Immature natural killer cell (primary cell): ENCODE results near the gene NAALADL1. TPM values are rescaled to one million over a fixed set of nuclear protein-coding genes. Genes with fewer than 3 reads are reported as not detected.
"Not testable (repeated sequence)": the region's sequence is repeated elsewhere in the genome, so short reads cannot be mapped to it uniquely, and the experiment has no call there.

Experiments used
- DNase-seq, 3 donors: peaks; one replicate each; pipeline ENCODE4 v3.0.0; 2022; ENCODE audit warnings: mixed read lengths in 1 of 3
- H3K27ac Mint-ChIP-seq, 6 donors: one replicate each; pipeline ENCODE4 v1.8.0; 2020; ENCODE audit warnings: mixed read lengths in 6 of 6, mild to moderate bottlenecking in 5 of 6, inconsistent platforms in 4 of 6, moderate library complexity in 3 of 6
- H3K27me3 Mint-ChIP-seq, 3 donors: one replicate each; pipeline ENCODE4 v1.8.0; 2020 to 2021; ENCODE audit warnings: low read depth in 3 of 3, mild to moderate bottlenecking in 3 of 3, mixed read lengths in 3 of 3, moderate library complexity in 3 of 3, inconsistent platforms in 1 of 3
- H3K36me3 Mint-ChIP-seq, 3 donors: one replicate each; pipeline ENCODE4 v1.8.0; 2020; ENCODE audit warnings: mixed read lengths in 3 of 3, inconsistent platforms in 2 of 3, mild to moderate bottlenecking in 2 of 3
- H3K4me1 Mint-ChIP-seq, 2 donors: one replicate each; pipeline ENCODE4 v1.8.0; 2020; ENCODE audit warnings: inconsistent platforms in 2 of 2, mild to moderate bottlenecking in 2 of 2, mixed read lengths in 2 of 2, moderate library complexity in 1 of 2
- H3K4me3 Mint-ChIP-seq, 5 donors: one replicate each; pipeline ENCODE4 v1.8.0; 2020; ENCODE audit warnings: mild to moderate bottlenecking in 5 of 5, mixed read lengths in 5 of 5, inconsistent platforms in 3 of 5, moderate library complexity in 3 of 5
- H3K9me3 Mint-ChIP-seq, 6 donors: one replicate each; pipeline ENCODE4 v1.8.0; 2020; ENCODE audit warnings: mild to moderate bottlenecking in 6 of 6, mixed read lengths in 6 of 6, inconsistent platforms in 4 of 6, moderate library complexity in 3 of 6
- polyA plus RNA-seq, 3 donors: library from polyadenylated mRNA; unstranded; fragments of 300-500 nt; fragmentation: Illumina TruSeq; gene quantifications; one replicate each; pipeline ENCODE4 v1.2.3, GENCODE V29; 2021

The NAALADL1 gene
- polyA plus RNA-seq, 3 donors from 2014 or later = 64.4 to 103 (median 88.7) TPM

- Mint-ChIP-seq H3K4me1 (peaks cover 10 to 21% of the 10 kb centered on the region in 2 donors), H3K27ac (no peak overlapping the region), H3K9me3 (no peaks in the 10 kb centered on the region), H3K36me3 (peaks cover 0 to 4% (median 3%) of the 10 kb centered on the region in 3 donors), H3K4me3 (no peak overlapping the region), H3K27me3 (peaks cover 0 to 3% (median 0%) of the 10 kb centered on the region in 3 donors)
- DNase-seq = no peak
Measured at GRCh38 chr11:65032216-65032615, 26.1 kb downstream of the NAALADL1 start.

- Mint-ChIP-seq H3K4me3 (peak within 1 kb of the TSS; percentile 70 to 92 (median 86)), H3K36me3 (no peaks in the 10 kb centered on the region), H3K27ac (peak within 1 kb of the TSS; percentile 75 to 93 (median 92)), H3K4me1 (peaks cover 18 to 26% of the 10 kb centered on the region in 2 donors), H3K9me3 (no peaks in the 10 kb centered on the region), H3K27me3 (peaks cover 0 to 4% (median 0%) of the 10 kb centered on the region in 3 donors)
- peak; percentile 92 to 94 (median 93) for DNase-seq
Measured at GRCh38 chr11:65027213-65028067, 30.9 kb downstream of the NAALADL1 start, which contains the start of gene SNX15. Gene SNX15, plus strand, starts transcription at chr11:65027439. Its CDS starts 99 bp downstream, at chr11:65027538.

GRCh38 chr11:65026810-65027209 is 31.5 kb downstream of the NAALADL1 start:
- H3K4me1 Mint-ChIP-seq = peaks cover 18 to 26% of the 10 kb centered on the region in 2 donors
- H3K4me3 Mint-ChIP-seq = peak overlapping the region; percentile 70 to 92 (median 86)
- H3K9me3 Mint-ChIP-seq = no peaks in the 10 kb centered on the region
- H3K36me3 Mint-ChIP-seq = peaks cover 0 to 5% (median 4%) of the 10 kb centered on the region in 3 donors
- H3K27me3 Mint-ChIP-seq = peaks cover 0 to 4% (median 2%) of the 10 kb centered on the region in 3 donors
- DNase-seq = no peak
- H3K27ac Mint-ChIP-seq = peak overlapping the region; percentile 75 to 93 (median 92)

GRCh38 chr11:65023502-65023901 is 34.9 kb downstream of the NAALADL1 start:
- not testable (repeated sequence) for H3K27me3 Mint-ChIP-seq, H3K9me3 Mint-ChIP-seq, H3K36me3 Mint-ChIP-seq, DNase-seq, H3K4me3 Mint-ChIP-seq
- H3K27ac Mint-ChIP-seq = peak overlapping the region in 3 of 6 donors; percentile 8 to 21 (median 14)
- H3K4me1 Mint-ChIP-seq = peaks cover 18 to 19% of the 10 kb centered on the region in 2 donors

- Mint-ChIP-seq H3K36me3 (peaks cover 3 to 10% (median 9%) of the 10 kb centered on the region in 3 donors), H3K27me3 (peaks cover 0 to 4% (median 1%) of the 10 kb centered on the region in 3 donors), H3K9me3 (no peaks in the 10 kb centered on the region), H3K27ac (no peak overlapping the region), H3K4me3 (no peak overlapping the region), H3K4me1 (peaks cover 6 to 8% of the 10 kb centered on the region in 2 donors)
- DNase-seq = no peak
Measured at GRCh38 chr11:65021509-65021908, 36.8 kb downstream of the NAALADL1 start.

- no peak overlapping the region for H3K27ac Mint-ChIP-seq
Measured at GRCh38 chr11:65021003-65021402, 37.4 kb downstream of the NAALADL1 start.

GRCh38 chr11:65019824-65020223 is 38.5 kb downstream of the NAALADL1 start:
- Mint-ChIP-seq H3K36me3 (peaks cover 3 to 10% (median 10%) of the 10 kb centered on the region in 3 donors), H3K9me3 (no peaks in the 10 kb centered on the region), H3K4me1 (peaks cover 13 to 17% of the 10 kb centered on the region in 2 donors), H3K27me3 (peaks cover 1 to 4% (median 1%) of the 10 kb centered on the region in 3 donors), H3K4me3 (no peak overlapping the region), H3K27ac (no peak overlapping the region)
- DNase-seq = no peak

More at GRCh38 chr11:65021003-65021402, 37.4 kb downstream of the NAALADL1 start:
- no peaks in the 10 kb centered on the region for H3K9me3 Mint-ChIP-seq
- no peak for DNase-seq
- peaks cover 3 to 10% (median 10%) of the 10 kb centered on the region in 3 donors for H3K36me3 Mint-ChIP-seq
- peaks cover 11 to 12% of the 10 kb centered on the region in 2 donors for H3K4me1 Mint-ChIP-seq
- H3K4me3 Mint-ChIP-seq = no peak overlapping the region
- H3K27me3 Mint-ChIP-seq = peaks cover 0 to 4% (median 1%) of the 10 kb centered on the region in 3 donors

- Mint-ChIP-seq H3K36me3 (peaks cover 3 to 10% (median 10%) of the 10 kb centered on the region in 3 donors), H3K27me3 (peaks cover 2 to 7% (median 4%) of the 10 kb centered on the region in 3 donors), H3K4me3 (no peak overlapping the region), H3K9me3 (no peaks in the 10 kb centered on the region), H3K27ac (no peak overlapping the region), H3K4me1 (peaks cover 23 to 24% of the 10 kb centered on the region in 2 donors)
- no peak for DNase-seq
Measured at GRCh38 chr11:65017937-65018336, 40.4 kb downstream of the NAALADL1 start.

GRCh38 chr11:65016705-65017104 is 41.6 kb downstream of the NAALADL1 start:
- peaks cover 1 to 5% (median 4%) of the 10 kb centered on the region in 3 donors for H3K27me3 Mint-ChIP-seq
- H3K4me3 Mint-ChIP-seq = peak overlapping the region in 2 of 5 donors; percentile 19 to 29
- H3K9me3 Mint-ChIP-seq = no peaks in the 10 kb centered on the region
- H3K27ac Mint-ChIP-seq = peak overlapping the region in 2 of 6 donors; percentile 38 to 68
- DNase-seq = no peak
- H3K4me1 Mint-ChIP-seq = peaks cover 25 to 26% of the 10 kb centered on the region in 2 donors
- peaks cover 3 to 6% (median 5%) of the 10 kb centered on the region in 3 donors for H3K36me3 Mint-ChIP-seq

- DNase-seq = no peak
- no peaks in the 10 kb centered on the region for H3K9me3 Mint-ChIP-seq
- H3K4me3 Mint-ChIP-seq = peak overlapping the region; percentile 80 to 89 (median 87)
- peaks cover 1 to 5% (median 4%) of the 10 kb centered on the region in 3 donors for H3K27me3 Mint-ChIP-seq
- peaks cover 25 to 26% of the 10 kb centered on the region in 2 donors for H3K4me1 Mint-ChIP-seq
- peak overlapping the region; percentile 59 to 90 (median 88) for H3K27ac Mint-ChIP-seq
- H3K36me3 Mint-ChIP-seq = peaks cover 3 to 6% (median 5%) of the 10 kb centered on the region in 3 donors
Measured at GRCh38 chr11:65014726-65015227, 43.6 kb downstream of the NAALADL1 start.

- Mint-ChIP-seq H3K4me3 (peak within 1 kb of the TSS; percentile 91 to 96 (median 94)), H3K27ac (peak within 1 kb of the TSS; percentile 92 to 99 (median 96)), H3K36me3 (peaks cover 0 to 6% (median 5%) of the 10 kb centered on the region in 3 donors), H3K9me3 (no peaks in the 10 kb centered on the region), H3K4me1 (peaks cover 25 to 26% of the 10 kb centered on the region in 2 donors), H3K27me3 (peaks cover 1 to 5% (median 4%) of the 10 kb centered on the region in 3 donors)
- DNase-seq = peak; percentile 88 to 90 (median 88)
Measured at GRCh38 chr11:65013888-65014725, 44.2 kb downstream of the NAALADL1 start, which contains the start of gene ARL2. Gene ARL2, plus strand, starts transcription at chr11:65014160. Its CDS starts 48 bp downstream, at chr11:65014208.

GRCh38 chr11:65013130-65013887 is 45.0 kb downstream of the NAALADL1 start:
- H3K9me3 Mint-ChIP-seq = no peaks in the 10 kb centered on the region
- H3K36me3 Mint-ChIP-seq = peaks cover 0 to 6% (median 5%) of the 10 kb centered on the region in 3 donors
- H3K4me3 Mint-ChIP-seq = peak overlapping the region; percentile 91 to 96 (median 94)
- H3K27ac Mint-ChIP-seq = peak overlapping the region; percentile 92 to 99 (median 96)
- peaks cover 25 to 26% of the 10 kb centered on the region in 2 donors for H3K4me1 Mint-ChIP-seq
- peak; percentile 87 to 90 (median 90) for DNase-seq
- H3K27me3 Mint-ChIP-seq = peaks cover 1 to 4% (median 3%) of the 10 kb centered on the region in 3 donors
